Measurements from ENCODE around the gene SLCO3A1. TPM values are rescaled to one million over a fixed set of nuclear protein-coding genes. Genes with fewer than 3 reads are reported as not detected.

The SLCO3A1 gene
- total RNA-seq, 2 donors from 2014 or later = 13.0 to 15.1 TPM

DNA sequence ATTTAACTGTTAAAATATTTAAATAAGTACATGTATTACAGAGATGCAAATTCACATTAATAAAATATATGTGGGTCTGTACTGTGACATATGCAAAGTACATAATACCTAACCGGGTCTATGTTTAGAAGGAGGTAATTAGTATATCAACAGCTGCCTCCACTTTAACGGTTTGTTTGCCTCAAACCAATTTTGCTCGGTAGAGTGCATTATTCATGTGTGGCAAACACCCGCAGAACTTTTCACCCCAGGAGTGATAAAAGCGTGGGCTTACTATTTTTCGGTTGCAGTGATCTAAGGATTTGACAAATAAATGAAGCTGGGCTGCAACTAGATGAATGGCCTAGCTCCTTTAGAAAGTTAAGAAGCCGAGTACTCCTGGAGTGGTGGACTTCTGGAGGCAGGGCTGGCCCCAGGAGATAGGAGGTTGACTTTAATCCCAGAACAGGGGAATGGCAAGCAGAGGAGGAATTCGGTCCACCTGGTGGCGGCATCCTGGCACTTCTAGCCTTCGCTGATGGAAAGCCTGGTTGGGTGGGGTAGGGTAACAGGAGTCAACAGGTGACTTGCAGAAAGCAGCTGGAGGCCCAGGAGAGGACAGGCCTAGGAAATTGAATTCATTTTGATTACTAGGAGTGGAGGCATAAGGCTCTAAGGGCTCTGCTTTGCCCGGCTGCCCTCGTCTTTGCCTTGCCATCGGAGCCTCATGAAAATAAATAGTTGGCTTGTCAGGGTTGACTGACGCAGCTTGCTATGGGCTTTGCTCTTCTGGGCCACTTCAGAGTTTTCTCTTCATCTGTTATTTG, 2.4 kb downstream of the SLCO3A1 start:
- DNase-seq (peak; percentile 75 to 76), ATAC-seq (peak; percentile 67)
- intact Hi-C loops (cut with DNase I, micrococcal nuclease) = no loop called here

DNA sequence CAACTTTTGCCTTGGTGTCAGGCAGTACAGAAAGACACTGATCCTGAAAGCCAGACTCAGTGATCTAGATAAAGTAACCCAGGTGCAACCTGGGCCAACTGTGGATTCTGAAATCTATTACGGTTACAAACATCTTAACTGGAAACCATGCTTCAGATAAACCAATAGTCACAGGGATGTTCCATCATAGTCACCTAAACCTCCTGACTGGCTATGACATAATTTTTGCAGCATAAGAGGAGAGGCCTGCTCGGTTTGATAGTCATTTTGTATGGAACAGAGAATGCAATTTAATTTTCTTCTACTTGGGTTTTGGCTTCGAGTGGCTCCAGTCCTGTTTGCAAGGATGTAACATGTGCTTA, 3.7 kb downstream of the SLCO3A1 start:
- DNase-seq = no peak
- no peak for ATAC-seq
- intact Hi-C loops (cut with DNase I, micrococcal nuclease) = no loop called here

DNA sequence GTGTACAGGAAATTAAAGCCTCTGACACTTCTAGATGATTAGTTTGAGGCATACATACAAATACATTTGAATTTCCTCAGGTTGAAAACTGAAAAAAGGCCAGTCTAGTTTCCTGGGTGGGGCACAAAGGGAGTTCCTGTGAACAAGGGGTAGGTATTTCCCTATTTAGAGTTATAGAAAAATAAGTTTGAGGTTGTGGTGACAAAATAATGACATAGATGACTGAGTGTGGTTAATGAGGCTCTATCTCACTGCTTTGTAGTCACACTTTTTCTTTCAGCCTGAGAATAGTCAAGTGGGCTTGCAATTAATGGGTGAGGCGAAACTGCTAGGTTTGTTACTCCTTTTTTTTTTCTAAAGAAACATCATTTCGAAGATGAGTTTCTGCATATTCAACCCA, 4.3 kb downstream of the SLCO3A1 start:
- intact Hi-C loops (cut with DNase I, micrococcal nuclease) = no loop called here
- DNase-seq (no peak), ATAC-seq (no peak)

DNA sequence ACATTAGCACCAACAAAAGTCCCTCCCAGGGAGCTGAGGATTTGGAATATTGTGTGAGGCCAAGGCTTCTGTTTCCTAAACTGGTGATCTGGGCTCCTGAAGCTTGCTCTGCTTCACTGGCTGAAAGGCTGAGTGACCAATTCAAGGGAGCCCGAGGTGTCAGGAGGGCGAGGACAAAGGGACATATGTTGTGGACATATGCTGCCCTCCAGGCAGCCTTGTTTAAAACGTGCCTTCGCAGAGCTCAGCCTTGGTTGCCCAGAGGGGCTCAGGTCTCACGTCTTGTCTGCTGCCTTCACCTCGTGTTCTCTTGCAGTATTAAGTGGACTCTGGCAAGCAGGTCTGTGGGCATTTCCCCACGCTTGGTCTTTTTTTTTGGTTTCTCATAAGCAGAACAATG, 7.0 kb downstream of the SLCO3A1 start:
- DNase-seq = no peak
- no peak for ATAC-seq
- intact Hi-C loops (cut with DNase I, micrococcal nuclease) = no loop called here

DNA sequence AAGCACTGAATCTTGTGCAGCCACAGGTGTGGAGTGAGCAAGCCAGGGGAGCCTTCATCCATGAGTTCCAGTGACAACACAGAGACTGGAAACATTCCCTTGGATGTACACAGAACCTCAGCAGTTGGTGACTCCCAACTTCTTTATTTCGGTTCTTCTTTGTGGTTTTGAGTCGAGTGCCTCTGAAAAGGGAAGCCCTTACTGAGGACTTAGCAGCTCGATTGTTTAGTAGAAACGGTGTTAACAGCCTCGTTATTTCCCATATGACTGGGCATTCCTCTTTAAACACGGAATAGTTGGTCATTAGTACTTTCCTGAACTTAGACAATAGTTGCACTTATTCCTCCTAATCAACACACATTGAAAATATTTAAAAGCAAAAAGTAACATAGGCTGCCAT, 7.7 kb downstream of the SLCO3A1 start:
- no peak for DNase-seq
- ATAC-seq = no peak
- intact Hi-C loops (cut with DNase I, micrococcal nuclease) = no loop called here

DNA sequence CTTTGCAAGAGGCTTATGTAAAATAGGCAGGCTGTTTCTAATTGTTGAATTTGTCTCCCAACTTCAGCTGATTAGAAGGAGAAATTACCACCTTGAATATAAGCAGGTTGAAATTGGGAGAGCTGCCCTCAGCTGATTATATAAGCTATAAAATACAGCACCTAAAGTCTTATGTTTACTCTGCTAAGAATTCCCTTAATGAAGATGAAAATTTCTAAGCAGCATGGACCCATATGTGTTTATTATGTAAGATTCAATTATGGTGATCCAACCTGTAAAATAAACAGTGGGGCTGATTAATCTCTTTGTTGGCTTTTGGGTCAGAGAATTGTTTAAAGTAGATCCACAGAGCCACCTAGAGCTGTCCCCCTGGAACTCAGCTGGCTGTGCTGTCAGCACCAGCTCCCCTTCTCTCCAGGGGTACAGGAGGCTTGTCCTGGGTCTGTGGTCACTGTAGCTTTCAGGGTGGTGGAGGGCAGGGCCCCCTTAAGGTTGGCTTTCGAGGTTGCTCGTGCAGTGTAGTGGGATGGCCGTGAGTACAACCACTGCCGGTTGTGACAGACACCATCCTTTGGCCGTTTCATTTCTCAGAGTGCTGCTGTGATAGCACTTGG, 9.5 kb downstream of the SLCO3A1 start:
- no peak for ATAC-seq
- intact Hi-C loops (cut with DNase I, micrococcal nuclease) = no loop called here
- DNase-seq = no peak

DNA sequence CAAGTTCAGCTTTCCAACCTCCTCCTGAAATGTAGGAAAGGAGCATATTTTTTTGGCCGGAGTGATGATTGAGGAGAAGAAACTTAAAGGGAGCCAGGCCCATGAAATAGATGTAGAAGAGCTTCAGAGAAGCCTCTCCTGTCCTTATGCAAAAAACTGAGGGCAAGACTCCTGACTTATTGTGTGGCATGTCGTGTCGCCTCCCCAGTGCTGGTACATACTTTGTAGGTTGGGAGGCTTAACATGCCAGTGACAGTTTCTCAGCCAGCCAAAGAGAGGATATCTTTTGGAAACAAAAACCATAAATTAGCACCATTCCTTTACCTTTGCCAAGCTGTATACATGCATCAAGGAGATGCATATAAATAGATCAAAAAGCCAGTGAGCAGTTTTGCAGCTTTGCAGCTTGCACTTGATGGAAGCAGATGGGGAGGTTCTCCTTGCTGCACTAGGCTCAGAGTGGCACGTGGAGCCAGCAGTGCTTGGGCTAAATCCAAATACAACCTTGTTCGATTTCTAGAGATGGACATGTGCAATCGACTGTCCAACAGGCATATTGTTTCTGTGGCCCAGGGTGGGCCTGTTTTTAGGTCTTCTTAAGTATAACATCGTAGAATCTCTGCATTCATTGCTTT, 10.2 kb downstream of the SLCO3A1 start:
- ATAC-seq = no peak
- intact Hi-C loops (cut with DNase I, micrococcal nuclease) = no loop called here
- DNase-seq = no peak

DNA sequence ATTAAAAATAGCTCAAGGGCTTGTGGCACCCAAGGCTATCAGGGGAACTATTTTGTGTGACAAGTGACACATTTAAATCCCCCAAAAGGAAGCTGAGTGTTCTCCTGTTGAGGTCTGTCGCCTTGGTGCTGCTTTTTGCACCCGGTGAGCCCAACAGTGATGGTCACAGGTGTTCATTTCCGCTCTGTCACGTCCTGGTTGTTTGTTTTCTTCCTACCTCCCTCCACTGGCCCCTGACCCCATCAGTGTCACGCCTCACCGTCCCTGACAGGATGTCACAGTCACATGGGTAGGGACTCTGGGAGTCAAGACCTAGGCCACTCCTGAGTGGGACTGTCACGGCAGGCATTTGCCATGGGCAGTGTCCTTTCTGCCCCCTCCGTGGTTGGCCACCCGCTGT, 11.2 kb downstream of the SLCO3A1 start:
- DNase-seq = no peak
- no peak for ATAC-seq

DNA sequence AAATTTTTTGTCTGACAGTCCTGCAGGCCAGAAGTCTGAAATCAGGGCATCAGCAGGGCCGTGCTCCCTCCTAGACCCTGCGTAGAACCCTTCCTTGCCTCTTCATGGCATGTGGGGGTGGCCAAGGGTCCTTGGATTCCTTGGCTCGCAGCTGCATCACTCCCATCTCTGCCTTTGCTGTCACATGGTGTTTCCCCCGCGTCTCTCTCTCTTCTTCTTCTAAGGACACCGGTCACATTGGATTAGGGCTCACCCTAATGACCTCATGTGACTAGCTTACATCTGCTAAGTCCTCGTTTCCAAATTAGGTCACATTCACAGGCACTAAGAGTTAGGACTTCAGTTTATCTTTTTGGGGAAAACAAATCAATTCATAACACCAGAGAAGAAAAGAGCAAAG, 12.0 kb downstream of the SLCO3A1 start:
- intact Hi-C loops (cut with DNase I, micrococcal nuclease) = no loop called here
- ATAC-seq (no peak), DNase-seq (no peak)

More for the DNA sequence above, 11.2 kb downstream of the SLCO3A1 start:
- intact Hi-C loops (cut with DNase I, micrococcal nuclease) = no loop called here

DNA sequence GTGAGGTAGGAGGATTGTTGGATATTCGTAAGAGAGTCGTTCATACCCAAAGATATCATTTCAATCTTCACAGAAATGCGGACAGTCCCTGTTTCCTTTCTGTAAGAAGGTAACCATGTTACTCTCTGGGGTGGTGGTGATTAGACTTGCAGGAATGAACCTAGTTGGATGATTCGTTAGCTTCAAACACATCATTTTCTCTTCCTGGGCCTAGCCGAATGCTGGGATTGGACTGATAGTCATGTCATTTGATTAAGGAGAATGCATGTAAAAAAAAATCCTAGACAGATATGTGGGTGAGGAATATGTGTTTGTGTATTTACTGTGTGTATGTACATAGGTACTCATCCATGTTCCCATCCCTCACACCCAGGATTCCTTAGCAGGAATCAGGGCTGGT, 12.4 kb downstream of the SLCO3A1 start:
- DNase-seq = no peak
- ATAC-seq = no peak
- intact Hi-C loops (cut with DNase I, micrococcal nuclease) = no loop called here

DNA sequence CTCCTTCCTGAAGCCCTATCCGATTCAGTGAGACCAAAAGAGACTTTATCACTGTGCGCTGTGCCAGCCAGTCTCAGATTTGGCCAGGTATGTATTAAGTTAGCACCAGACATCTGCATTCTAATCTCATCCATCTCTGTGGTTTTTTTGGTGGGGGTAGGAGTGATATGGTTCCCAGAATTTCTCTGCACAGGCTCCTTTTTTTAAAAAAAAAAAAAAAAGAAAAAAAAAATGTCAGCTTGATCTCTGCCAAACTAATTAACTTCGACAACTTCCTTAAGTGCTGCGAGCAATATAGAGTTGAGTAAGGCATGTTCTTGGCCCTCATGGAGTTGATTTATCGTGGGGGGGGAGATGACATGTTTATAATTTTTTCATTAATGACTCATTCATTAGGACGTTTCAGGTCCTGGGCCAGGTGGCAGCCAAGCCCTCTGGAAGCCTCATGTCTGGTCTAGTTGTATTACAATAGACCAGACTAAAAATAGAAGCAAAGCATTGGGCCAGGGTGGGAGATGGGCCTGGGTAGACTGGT, 12.9 kb downstream of the SLCO3A1 start:
- DNase-seq (no peak), ATAC-seq (peak; percentile 48)
- intact Hi-C loops (cut with DNase I, micrococcal nuclease) = no loop called here

DNA sequence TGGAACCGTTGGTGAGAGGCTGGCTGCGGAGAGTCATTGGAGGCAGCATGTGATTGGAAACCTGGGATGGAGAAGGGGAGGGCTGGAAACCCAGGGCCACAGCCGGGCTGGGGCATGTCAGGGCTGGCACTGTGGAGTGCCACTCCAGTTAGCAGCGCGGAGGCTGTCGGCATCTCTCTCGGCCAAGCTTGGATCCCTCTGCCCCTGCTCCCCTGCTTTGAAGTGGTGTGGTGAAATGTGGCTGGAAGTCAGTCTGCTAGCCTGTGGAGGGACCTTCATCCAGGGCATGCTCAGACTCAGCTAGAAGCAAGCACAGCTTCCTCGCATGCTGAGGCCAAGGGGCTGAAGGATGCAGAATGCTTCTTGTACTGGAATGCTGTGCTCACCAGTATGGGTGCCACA, 13.5 kb downstream of the SLCO3A1 start:
- intact Hi-C loops (cut with DNase I, micrococcal nuclease) = no loop called here

DNA sequence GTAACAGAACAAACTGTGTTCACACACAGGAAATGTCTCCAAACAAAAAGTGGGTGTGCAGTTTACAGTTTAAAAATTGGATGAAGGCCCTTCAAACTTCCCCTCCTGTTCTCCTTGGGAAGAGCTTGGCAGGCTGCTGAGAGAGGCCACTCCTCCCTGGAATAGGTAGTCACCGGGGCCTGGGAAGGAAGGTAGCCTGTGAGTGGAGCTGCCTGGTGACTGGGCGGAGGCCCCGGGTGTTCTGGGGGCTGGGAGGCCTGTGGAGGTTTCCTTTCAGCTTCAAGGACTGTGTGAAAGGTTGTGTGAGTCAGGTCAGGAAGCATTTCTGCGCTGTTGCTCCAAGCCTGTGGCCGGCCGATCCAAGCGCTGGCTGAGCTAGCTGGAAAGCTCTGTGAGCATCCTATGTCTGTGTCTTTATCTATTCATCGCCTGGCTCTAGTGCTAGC, 14.1 kb downstream of the SLCO3A1 start:
- ATAC-seq (peak; percentile 97), DNase-seq (peak; percentile 77 to 92)
- intact Hi-C loops (cut with DNase I, micrococcal nuclease) = no loop called here

More for the DNA sequence above, 13.5 kb downstream of the SLCO3A1 start:
- DNase-seq (no peak), ATAC-seq (peak; percentile 2)

DNA sequence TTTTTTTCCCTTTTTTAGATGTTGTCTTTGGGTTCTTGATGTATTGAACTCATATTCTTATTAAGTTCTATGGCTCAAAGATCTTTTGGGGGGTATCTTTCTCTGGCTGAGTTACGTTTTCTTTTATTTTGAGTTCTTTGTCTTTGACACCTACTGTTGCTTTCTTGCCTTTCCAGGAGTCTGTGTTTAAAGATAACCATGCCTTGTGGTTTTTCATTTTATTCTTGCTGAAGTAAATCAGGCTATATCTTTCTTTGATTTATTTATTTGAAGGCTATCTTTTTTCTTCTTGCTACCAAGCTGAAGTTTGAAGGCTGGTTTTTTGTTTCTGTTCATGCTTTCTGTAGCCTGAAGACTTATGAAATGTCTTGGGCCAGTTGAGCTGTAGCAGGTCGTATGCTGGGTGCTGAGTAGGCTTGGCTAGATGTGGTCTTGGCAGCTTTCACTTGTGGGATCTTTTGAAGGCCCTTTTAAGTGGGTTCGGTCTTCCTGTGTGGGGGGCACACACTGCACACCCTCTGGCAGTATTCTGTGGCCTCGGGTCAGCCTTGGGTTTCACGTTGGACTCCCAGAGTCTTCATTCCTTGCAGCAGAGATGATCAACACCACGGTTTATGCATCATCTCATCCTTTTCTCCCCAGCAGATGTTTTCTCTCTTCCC, 17.5 kb downstream of the SLCO3A1 start:
- no peak for DNase-seq
- intact Hi-C loops (cut with DNase I, micrococcal nuclease) = no loop called here
- no peak for ATAC-seq

DNA sequence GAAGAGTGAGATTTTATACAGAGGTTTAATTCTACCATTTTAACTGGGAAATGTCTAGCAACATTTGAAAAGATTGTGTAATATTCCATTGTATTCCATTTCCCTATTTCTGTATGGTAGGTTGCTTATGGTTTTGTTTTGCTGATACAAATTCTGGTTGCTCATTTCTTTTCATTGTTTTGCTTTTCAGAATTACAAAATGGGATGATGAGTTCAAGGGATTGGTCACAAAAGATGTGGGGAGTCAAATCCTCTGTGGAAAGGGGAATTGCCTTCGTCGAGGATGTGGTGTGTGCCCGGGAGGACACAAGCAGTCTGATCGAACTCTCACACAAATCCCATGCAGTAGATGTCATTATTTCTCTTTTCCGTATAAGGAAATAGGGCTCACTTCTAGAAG, 18.3 kb downstream of the SLCO3A1 start:
- intact Hi-C loops (cut with DNase I, micrococcal nuclease) = no loop called here
- ATAC-seq (no peak), DNase-seq (no peak)

DNA sequence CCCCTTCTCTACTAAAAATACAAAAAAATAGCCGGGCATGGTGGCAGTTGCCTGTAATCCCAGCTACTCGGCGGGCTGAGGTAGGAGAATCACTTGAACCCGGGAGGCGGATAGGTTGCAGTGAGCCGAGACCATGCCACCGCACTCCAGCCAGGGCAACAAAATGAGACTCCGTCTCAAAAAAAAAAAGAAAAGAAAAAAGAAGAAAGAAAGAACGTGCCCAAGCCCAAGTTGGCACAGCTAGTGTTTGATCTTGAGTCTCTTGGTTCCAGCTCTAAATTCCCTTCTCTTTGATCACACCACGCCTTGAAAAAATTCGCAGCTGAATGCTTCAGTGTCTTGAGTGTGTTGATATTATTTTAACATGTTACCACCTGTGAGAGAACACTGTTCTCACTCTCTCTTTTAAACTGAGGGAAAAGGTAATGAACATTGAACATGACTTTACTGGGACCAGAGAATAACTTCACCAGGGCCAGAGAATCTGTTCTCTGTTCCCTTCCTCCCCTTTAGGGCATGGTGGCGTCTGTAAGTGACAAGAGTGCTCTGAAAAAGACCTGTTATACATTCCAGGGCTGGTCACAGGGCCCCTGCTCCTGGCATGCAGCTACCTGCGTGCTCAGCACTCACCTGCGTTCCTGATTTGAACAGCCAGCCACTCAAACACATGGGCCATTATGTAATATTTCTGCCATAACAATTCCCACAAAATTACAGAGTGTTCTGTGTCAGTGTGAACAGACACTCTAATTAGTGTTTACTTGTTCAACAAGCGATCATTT, 19.0 kb downstream of the SLCO3A1 start:
- intact Hi-C loops (cut with DNase I, micrococcal nuclease) = no loop called here
- ATAC-seq (no peak), DNase-seq (no peak)

DNA sequence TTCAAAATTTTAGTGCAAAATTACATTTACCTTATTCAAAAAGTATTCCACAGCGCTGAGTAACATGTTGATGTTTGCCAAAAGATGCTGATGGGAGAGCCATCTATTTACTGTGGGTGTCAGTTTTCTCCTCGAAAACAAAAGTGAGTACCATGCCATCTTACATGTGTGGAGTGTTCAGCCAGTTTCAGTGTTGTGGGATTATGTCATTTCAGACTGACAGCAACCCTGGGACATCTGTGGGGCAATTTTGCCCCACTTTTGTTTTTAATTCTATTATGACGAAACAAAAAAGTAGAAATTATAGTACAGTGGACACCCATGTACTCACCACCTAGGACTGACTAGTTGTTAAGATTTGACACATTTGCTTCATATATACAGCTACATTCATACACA, 19.6 kb downstream of the SLCO3A1 start:
- DNase-seq = no peak
- intact Hi-C loops (cut with DNase I, micrococcal nuclease) = no loop called here
- ATAC-seq = no peak

DNA sequence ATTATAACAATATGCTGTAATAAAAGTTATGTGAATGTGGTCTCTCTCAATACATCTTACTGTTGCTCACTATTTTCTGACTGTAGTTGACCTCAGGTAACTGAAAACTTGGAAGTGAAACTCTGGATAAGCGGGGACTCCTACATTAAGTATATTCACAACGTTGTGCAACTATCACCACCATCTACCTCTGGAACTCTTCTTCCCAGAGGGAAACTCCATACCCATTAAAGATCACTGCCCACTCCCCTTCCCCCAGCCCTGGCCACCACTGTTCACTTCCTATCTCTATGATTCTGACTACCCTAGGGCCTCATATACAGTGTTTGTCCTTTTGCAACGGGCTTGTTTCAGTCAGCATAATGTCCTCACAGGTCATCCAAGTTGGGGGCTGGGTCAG, 20.7 kb downstream of the SLCO3A1 start:
- DNase-seq = no peak
- intact Hi-C loops (cut with DNase I, micrococcal nuclease) = no loop called here
- ATAC-seq = no peak

Data from left colon (tissue), 2 donors.